Caco-2 (cell line): ENCODE measurements around the gene TBX21. TPM values are rescaled to one million over a fixed set of nuclear protein-coding genes. Genes with fewer than 3 reads are reported as not detected.
A peak's percentile ranks its signal among the peaks of the same experiment; 100 is the strongest.

ENCODE experiments used
- BruUV-seq: library from RNA; stranded (reverse); fragments of 400-500 nt; replicated peaks from 2 replicates; lab custom pipeline; 2021; lab: Mats Ljungman, UMichigan
- CTCF ChIA-PET: fragments of 300-600 bp; sonication (Branson Sonifier 250); formaldehyde crosslinking; loops from one replicate; lab custom pipeline; 2022; ENCODE audit warnings: antibody characterized with exemption; lab: Charles Lee
- POLR2A ChIA-PET: fragments of 300-600 bp; sonication (Branson Sonifier 250); formaldehyde crosslinking; loops from one replicate; lab custom pipeline; 2022; ENCODE audit warnings: antibody characterized with exemption; lab: Charles Lee
- DNase-seq, 2 experiments: peaks; one replicate each; pipeline versions ENCODE4 v3.0.0 to v3.0.0-alpha.2; 2020 to 2022
- H3K27me3 ChIP-seq: replicated peaks from 2 replicates; pipeline ENCODE4 v1.6.0; 2011; ENCODE audit warnings: low read length; ENCODE audit not compliant: control insufficient read depth, insufficient read depth
- H3K36me3 ChIP-seq: 2 replicates; pipeline ENCODE4 v1.5.1; 2011; ENCODE audit warnings: low read length; ENCODE audit not compliant: control insufficient read depth, insufficient read depth
- H3K4me1 ChIP-seq: fragments of 250-450 bp; sonication (Bioruptor Pico); 2 replicates; pipeline ENCODE4 v1.5.1; 2020; ENCODE audit warnings: mild to moderate bottlenecking
- H3K4me3 ChIP-seq: 2 replicates; pipeline ENCODE4 v1.5.1; 2011; ENCODE audit warnings: low read depth, mild to moderate bottlenecking, control low read depth, low read length
- H3K9me3 ChIP-seq: fragments of 250-450 bp; sonication (Bioruptor Pico); 2 replicates; pipeline ENCODE4 v1.5.1; 2020; ENCODE audit warnings: mild to moderate bottlenecking, moderate library complexity
- H3K27ac Mint-ChIP-seq: one replicate; pipeline ENCODE4 v1.8.0; 2022; ENCODE audit warnings: mixed read lengths; ENCODE audit not compliant: unreplicated experiment
- H3K27me3 Mint-ChIP-seq: one replicate; pipeline ENCODE4 v1.8.0; 2022; ENCODE audit warnings: mixed read lengths; ENCODE audit not compliant: insufficient read depth, unreplicated experiment
- H3K36me3 Mint-ChIP-seq: one replicate; pipeline ENCODE4 v1.8.0; 2022; ENCODE audit warnings: mild to moderate bottlenecking, mixed read lengths; ENCODE audit not compliant: insufficient read depth, unreplicated experiment
- H3K4me1 Mint-ChIP-seq: one replicate; pipeline ENCODE4 v1.8.0; 2022; ENCODE audit warnings: low read depth, mixed read lengths; ENCODE audit not compliant: unreplicated experiment
- H3K4me3 Mint-ChIP-seq: one replicate; pipeline ENCODE4 v1.8.0; 2022; ENCODE audit warnings: mild to moderate bottlenecking, moderate library complexity, mixed read lengths; ENCODE audit not compliant: unreplicated experiment
- H3K9me3 Mint-ChIP-seq: one replicate; pipeline ENCODE4 v1.8.0; 2022; ENCODE audit warnings: mixed read lengths; ENCODE audit not compliant: unreplicated experiment
- CTCF ChIP-seq, 2 experiments: fragments of 200-600 bp in 1 of 2; IDR thresholded peaks; 1 replicate in 1 of 2; 2 replicates in 1 of 2; pipeline versions ENCODE4 v1.5.1 to v1.8.0; 2011 to 2022; ENCODE audit warnings: antibody characterized with exemption in 1 of 2, control low read depth in 1 of 2, inconsistent platforms in 1 of 2, low read depth in 1 of 2, low read length in 1 of 2, mild to moderate bottlenecking in 1 of 2, moderate library complexity in 1 of 2; ENCODE audit not compliant: insufficient read depth in 1 of 2, severe bottlenecking in 1 of 2, unreplicated experiment in 1 of 2
- intact Hi-C: fragments of 100-400 bp; cut with micrococcal nuclease; formaldehyde crosslinking; loops from one replicate; pipeline ENCODE4 v1.10.0; 2022; ENCODE audit not compliant: unreplicated experiment
- total RNA-seq: library from RNA; stranded (reverse); gene quantifications from 2 replicates; pipeline ENCODE4 v1.2.3, GENCODE V29; 2022

Gene TBX21
- total RNA-seq, 1 experiment from 2014 or later = not detected

DNA sequence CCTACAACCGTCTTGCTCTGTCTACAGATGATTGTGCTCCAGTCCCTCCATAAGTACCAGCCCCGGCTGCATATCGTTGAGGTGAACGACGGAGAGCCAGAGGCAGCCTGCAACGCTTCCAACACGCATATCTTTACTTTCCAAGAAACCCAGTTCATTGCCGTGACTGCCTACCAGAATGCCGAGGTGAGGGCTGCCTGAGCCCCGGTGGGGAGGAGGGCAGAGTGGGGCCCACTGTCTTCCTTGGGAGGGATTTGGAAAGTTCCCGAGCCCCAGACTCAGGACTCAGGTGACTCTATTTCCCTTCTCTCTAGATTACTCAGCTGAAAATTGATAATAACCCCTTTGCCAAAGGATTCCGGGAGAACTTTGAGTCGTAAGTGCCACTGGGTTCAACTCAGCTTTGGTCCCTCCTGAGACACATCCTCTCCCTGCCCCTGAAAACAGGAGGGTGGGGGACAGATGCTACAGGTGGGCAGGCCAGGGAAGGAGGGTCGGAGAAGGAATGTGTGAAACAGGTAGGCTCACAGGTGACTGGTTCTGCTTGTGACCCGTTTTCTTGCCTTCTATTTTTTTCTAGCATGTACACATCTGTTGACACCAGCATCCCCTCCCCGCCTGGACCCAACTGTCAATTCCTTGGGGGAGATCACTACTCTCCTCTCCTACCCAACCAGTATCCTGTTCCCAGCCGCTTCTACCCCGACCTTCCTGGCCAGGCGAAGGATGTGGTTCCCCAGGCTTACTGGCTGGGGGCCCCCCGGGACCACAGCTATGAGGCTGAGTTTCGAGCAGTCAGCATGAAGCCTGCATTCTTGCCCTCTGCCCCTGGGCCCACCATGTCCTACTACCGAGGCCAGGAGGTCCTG, 11.4 kb downstream of the TBX21 start:
- H3K27ac Mint-ChIP-seq = no peak overlapping the region
- peak in 1 of 2 experiments; percentile 46 for DNase-seq
- ChIA-PET CTCF (interaction anchor here (0.6 to 2.9 kb wide), 5 partner anchors 8 to 63 kb away, joined by 3 to 15 read pairs (median 5); partner anchors contain the start of gene TBX21), POLR2A (no interaction called here)
- Histone ChIP-seq H3K9me3 (0 out of 2 replicates have a peak, but pooled peaks cover 2% of the 10 kb centered on the region), H3K4me1 (0 out of 2 replicates have a peak, but pooled peaks cover 7% of the 10 kb centered on the region), H3K27me3 (no peaks in the 10 kb centered on the region; the same call in 1 of the 2 replicates), H3K4me3 (no peak overlapping the region), H3K36me3 (no peaks in the 10 kb centered on the region)
- no peaks in the 10 kb centered on the region for H3K36me3 Mint-ChIP-seq
- no peaks in the 10 kb centered on the region for H3K4me1 Mint-ChIP-seq
- intact Hi-C loops = no loop called here
- peaks cover 34% of the 10 kb centered on the region for H3K27me3 Mint-ChIP-seq
- H3K4me3 Mint-ChIP-seq = no peak overlapping the region
- BruUV-seq = no TSS peak
- H3K9me3 Mint-ChIP-seq = no peaks in the 10 kb centered on the region
- TF ChIP-seq CTCF (IDR thresholded peaks at IDR 0.05; ENCODE audit: insufficient read depth in 1 of 2, low read depth in 1 of 2, low read length in 1 of 2, severe bottlenecking in 1 of 2, unreplicated experiment in 1 of 2) = no peak

DNA sequence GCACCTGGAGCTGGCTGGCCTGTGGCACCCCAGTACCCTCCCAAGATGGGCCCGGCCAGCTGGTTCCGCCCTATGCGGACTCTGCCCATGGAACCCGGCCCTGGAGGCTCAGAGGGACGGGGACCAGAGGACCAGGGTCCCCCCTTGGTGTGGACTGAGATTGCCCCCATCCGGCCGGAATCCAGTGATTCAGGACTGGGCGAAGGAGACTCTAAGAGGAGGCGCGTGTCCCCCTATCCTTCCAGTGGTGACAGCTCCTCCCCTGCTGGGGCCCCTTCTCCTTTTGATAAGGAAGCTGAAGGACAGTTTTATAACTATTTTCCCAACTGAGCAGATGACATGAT, 12.0 kb downstream of the TBX21 start:
- Histone ChIP-seq H3K4me1 (0 out of 2 replicates have a peak, but pooled peaks cover 7% of the 10 kb centered on the region), H3K4me3 (no peak overlapping the region), H3K9me3 (0 out of 2 replicates have a peak, but pooled peaks cover 2% of the 10 kb centered on the region), H3K36me3 (no peaks in the 10 kb centered on the region), H3K27me3 (no peaks in the 10 kb centered on the region; the same call in 1 of the 2 replicates)
- Mint-ChIP-seq H3K9me3 (no peaks in the 10 kb centered on the region), H3K4me1 (no peaks in the 10 kb centered on the region), H3K27ac (no peak overlapping the region), H3K27me3 (peaks cover 37% of the 10 kb centered on the region), H3K36me3 (no peaks in the 10 kb centered on the region), H3K4me3 (no peak overlapping the region)
- CTCF ChIA-PET = interaction anchor here (1.1 to 2.9 kb wide), 2 partner anchors 12 to 26 kb away, joined by 3 to 15 read pairs; partner anchors contain the start of gene TBX21
- DNase-seq = no peak
- BruUV-seq = no TSS peak
- POLR2A ChIA-PET = no interaction called here
- TF ChIP-seq CTCF (IDR thresholded peaks at IDR 0.05; ENCODE audit: insufficient read depth in 1 of 2, low read depth in 1 of 2, low read length in 1 of 2, severe bottlenecking in 1 of 2, unreplicated experiment in 1 of 2) = no peak
- intact Hi-C loops = no loop called here

- no peak overlapping the region for H3K4me3 ChIP-seq
- intact Hi-C loops = no loop called here
- no TSS peak for BruUV-seq
- no peaks in the 10 kb centered on the region for H3K27me3 ChIP-seq
- H3K9me3 ChIP-seq = peaks cover 13% of the 10 kb centered on the region
- H3K4me1 ChIP-seq = no peaks in the 10 kb centered on the region
- TF ChIP-seq CTCF (IDR thresholded peaks at IDR 0.05; ENCODE audit: insufficient read depth in 1 of 2, low read depth in 1 of 2, low read length in 1 of 2, severe bottlenecking in 1 of 2, unreplicated experiment in 1 of 2) = no peak
- Mint-ChIP-seq H3K27ac (no peak overlapping the region), H3K4me1 (no peaks in the 10 kb centered on the region), H3K9me3 (peaks cover 10% of the 10 kb centered on the region), H3K27me3 (peaks cover 30% of the 10 kb centered on the region), H3K4me3 (no peak overlapping the region), H3K36me3 (no peaks in the 10 kb centered on the region)
- no peak for DNase-seq
- CTCF ChIA-PET = interaction anchor here (0.7 kb wide), 2 partner anchors 8 to 14 kb away, joined by 5 read pairs; no protein-coding TSS in a partner anchor
- no peaks in the 10 kb centered on the region for H3K36me3 ChIP-seq
- POLR2A ChIA-PET = interaction anchor here (0.7 kb wide), 1 partner anchor 1209 kb away, joined by 3 read pairs; no protein-coding TSS in a partner anchor
Measured at GRCh38 chr17:47751471-47751870, 18.4 kb downstream of the TBX21 start.
